BE2C (cell line): ENCODE data around the gene CCT3.

Experiments
- DNase-seq: peaks from one replicate; pipeline ENCODE4 v3.0.0-alpha.2; 2020
- H3K27me3 ChIP-seq: fragments of 250-450 bp; sonication (Bioruptor Pico); 2 replicates; pipeline ENCODE4 v1.5.1; 2020; ENCODE audit warnings: mild to moderate bottlenecking
- H3K36me3 ChIP-seq: fragments of 250-450 bp; sonication (Bioruptor Pico); 2 replicates; pipeline ENCODE4 v1.5.1; 2020; ENCODE audit warnings: mild to moderate bottlenecking
- H3K4me1 ChIP-seq: fragments of 250-450 bp; sonication (Bioruptor Pico); 2 replicates; pipeline ENCODE4 v1.5.1; 2020
- H3K4me3 ChIP-seq: 2 replicates; pipeline ENCODE4 v1.5.1; 2011; ENCODE audit warnings: low read depth, low read length
- H3K9me3 ChIP-seq: fragments of 250-450 bp; sonication (Bioruptor Pico); 2 replicates; pipeline ENCODE4 v1.5.1; 2020
- TF ChIP-seq, protein P1 (sequence below): IDR thresholded peaks from 2 replicates; pipeline ENCODE4 v1.5.1; 2012; ENCODE audit warnings: mild to moderate bottlenecking, low read depth, low read length

The CCT3 gene

DNA sequence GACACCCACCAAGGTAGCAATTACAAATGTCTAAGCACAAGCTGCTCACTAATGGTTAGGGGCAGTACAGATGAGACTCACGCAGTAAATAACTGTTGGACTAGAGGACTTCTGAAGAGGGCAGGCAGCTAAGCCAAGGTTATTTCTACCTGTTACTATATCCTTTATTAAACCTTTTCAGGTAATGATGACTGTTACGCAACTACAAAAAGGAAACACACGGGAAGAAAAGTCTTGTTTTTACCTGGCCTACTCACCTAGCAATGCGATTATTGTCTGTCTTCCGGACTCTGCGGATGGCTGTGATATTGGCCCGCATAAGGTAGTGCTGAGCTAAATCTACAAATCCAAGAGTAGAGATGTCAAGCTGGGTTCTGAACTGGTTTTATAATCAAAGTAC, 21.2 kb downstream of the CCT3 start:
- no peaks in the 10 kb centered on the region for H3K27me3 ChIP-seq
- H3K4me1 ChIP-seq, result no peaks in the 10 kb centered on the region
- no peaks in the 10 kb centered on the region for H3K9me3 ChIP-seq
- TF ChIP-seq, protein P1, sequence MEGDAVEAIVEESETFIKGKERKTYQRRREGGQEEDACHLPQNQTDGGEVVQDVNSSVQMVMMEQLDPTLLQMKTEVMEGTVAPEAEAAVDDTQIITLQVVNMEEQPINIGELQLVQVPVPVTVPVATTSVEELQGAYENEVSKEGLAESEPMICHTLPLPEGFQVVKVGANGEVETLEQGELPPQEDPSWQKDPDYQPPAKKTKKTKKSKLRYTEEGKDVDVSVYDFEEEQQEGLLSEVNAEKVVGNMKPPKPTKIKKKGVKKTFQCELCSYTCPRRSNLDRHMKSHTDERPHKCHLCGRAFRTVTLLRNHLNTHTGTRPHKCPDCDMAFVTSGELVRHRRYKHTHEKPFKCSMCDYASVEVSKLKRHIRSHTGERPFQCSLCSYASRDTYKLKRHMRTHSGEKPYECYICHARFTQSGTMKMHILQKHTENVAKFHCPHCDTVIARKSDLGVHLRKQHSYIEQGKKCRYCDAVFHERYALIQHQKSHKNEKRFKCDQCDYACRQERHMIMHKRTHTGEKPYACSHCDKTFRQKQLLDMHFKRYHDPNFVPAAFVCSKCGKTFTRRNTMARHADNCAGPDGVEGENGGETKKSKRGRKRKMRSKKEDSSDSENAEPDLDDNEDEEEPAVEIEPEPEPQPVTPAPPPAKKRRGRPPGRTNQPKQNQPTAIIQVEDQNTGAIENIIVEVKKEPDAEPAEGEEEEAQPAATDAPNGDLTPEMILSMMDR, result no peak
- H3K4me3 ChIP-seq, result no peak overlapping the region
- no peak for DNase-seq
- H3K36me3 ChIP-seq, result peaks cover 96% of the 10 kb centered on the region

DNA sequence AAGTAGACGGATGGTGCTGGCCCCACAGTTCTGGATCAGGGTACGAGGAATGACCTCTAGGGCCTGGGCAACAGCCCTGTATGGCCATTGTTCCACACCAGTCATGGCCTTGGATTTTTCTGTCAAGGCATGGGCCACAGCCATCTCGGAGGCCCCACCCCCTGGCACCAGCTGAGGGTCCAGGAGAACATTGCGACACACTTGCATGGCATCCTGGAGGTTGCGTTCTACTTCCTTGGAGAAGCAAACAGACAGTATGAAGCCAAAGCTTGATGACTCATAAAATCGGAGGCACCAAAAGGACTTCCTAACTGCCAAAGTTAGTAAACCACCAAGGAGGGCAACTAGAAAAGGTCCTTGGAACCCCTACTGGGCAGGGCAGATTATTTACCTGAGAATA, 27.1 kb downstream of the CCT3 start:
- TF ChIP-seq, protein P1, result no peak
- Histone ChIP-seq H3K36me3 (peaks cover 91% of the 10 kb centered on the region), H3K27me3 (no peaks in the 10 kb centered on the region), H3K4me1 (no peaks in the 10 kb centered on the region), H3K4me3 (no peak overlapping the region), H3K9me3 (no peaks in the 10 kb centered on the region)
- DNase-seq, result no peak

DNA sequence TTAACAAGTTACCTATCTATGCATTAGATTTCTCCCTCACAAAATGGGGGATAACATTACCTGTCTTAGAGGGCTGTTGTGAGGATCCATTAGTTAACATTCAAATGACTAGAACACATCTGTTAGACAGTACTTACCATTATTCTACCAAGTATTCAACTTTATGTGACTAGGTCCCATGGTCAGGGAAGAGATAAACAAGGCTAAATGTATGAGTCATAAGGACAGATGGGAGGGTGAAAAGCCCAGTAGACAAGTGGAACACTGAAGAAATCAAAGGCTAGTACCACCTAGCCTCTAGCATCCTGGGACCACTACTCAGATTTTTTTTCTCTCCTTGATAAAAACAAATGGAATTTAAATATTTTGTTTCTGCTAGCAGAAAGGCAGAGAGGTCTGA, 30.0 kb downstream of the CCT3 start:
- DNase-seq, result no peak
- TF ChIP-seq, protein P1, result no peak
- Histone ChIP-seq H3K4me1 (no peaks in the 10 kb centered on the region), H3K27me3 (no peaks in the 10 kb centered on the region), H3K9me3 (no peaks in the 10 kb centered on the region), H3K36me3 (peaks cover 81% of the 10 kb centered on the region), H3K4me3 (no peak overlapping the region)

DNA sequence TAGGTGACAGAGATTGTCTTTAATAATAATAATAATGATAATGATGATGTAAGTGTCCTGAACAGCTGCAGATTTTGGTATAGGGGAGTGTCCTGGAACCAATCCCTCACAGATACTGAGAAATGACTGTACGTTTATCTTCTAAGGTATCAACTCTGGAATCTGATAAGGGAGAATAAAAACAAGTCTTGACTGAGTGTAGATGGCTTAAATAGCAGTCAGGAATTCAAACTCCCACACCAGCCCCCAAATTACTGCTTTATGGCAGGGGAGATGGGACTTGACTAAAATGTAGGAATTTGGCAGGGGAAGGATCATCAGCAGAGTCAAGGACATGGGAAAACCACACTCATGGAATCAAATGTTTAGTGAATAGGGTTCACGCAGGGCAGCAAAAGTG, 32.9 kb downstream of the CCT3 start:
- TF ChIP-seq, protein P1, result no peak
- Histone ChIP-seq H3K36me3 (peaks cover 53% of the 10 kb centered on the region), H3K4me1 (no peaks in the 10 kb centered on the region), H3K9me3 (no peaks in the 10 kb centered on the region), H3K27me3 (no peaks in the 10 kb centered on the region), H3K4me3 (no peak overlapping the region)
- DNase-seq, result no peak

DNA sequence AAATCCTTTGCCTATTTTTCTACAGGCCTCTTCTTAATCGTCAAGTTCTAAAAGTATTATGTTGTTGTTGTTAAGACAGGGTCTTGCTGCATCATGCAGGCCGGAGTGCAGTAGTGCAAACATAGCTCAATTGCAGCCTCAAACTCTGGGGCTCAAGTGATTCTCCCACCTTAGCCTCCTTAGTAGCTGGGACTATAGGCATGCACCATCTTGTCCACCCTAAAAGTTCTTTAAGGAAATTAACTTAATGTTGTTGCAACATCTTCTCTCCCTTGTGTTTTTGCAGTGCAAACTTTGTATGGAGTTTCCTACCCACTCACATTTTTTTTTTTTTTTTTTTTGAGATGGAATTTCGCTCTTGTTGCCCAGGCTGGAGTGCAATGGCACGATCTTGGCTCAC, 34.9 kb downstream of the CCT3 start:
- Histone ChIP-seq H3K4me1 (no peaks in the 10 kb centered on the region), H3K9me3 (no peaks in the 10 kb centered on the region), H3K27me3 (no peaks in the 10 kb centered on the region), H3K4me3 (no peak overlapping the region), H3K36me3 (peaks cover 33% of the 10 kb centered on the region)
- DNase-seq, result no peak
- TF ChIP-seq, protein P1, result no peak

DNA sequence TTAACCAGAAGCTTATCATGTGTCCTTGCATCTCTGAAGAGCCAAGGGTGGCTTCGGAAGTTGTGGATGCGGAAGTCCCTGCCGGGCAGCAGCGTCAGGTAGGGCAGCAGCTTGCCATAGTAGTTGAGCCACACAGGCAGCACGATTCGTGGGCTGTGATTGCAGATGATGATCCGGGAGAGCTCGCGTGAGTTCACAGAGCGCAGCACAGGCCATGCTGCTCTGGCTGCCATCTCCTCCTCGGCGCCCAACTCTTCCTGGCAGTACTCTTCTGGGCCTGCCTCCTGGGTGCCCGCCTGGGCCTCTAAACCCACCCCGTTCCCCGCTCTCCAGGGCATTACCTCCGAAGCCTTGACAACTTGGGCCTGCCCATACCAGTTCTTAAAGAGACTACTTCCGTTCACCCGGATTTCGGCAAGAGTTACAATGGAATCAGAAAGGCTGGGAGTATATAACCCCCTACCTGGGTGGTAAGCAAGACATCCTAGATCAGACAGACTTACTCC, 39.2 kb downstream of the CCT3 start, which contains the start of gene VHLL:
VHLL (minus strand) TSS at position 456 of the 506 bp plus-strand sequence; CDS start at position 338, 118 bp downstream.
- TF ChIP-seq, protein P1, result no peak
- Histone ChIP-seq H3K4me3 (no peak within 1 kb of the TSS), H3K27me3 (no peaks in the 10 kb centered on the region), H3K9me3 (no peaks in the 10 kb centered on the region), H3K36me3 (peaks cover 3% of the 10 kb centered on the region; the same call in 1 of the 2 replicates), H3K4me1 (no peaks in the 10 kb centered on the region)
- no peak for DNase-seq
